HCT116 (cell line): Measurements from ENCODE around the gene ASB17.

ENCODE experiments used
- ATF3 ChIP-seq: IDR thresholded peaks from 2 replicates; pipeline ENCODE4 v1.6.1; 2012
- CEBPB ChIP-seq: IDR thresholded peaks from 2 replicates; pipeline ENCODE4 v1.6.1; 2012; ENCODE audit warnings: low read depth
- CTCF ChIP-seq, 3 experiments: fragments of 200-600 bp in 1 of 3; sonication (generic) in 1 of 3; IDR thresholded peaks in 2 of 3; conservative IDR thresholded peaks in 1 of 3; 2 replicates each; pipeline ENCODE4 v1.5.1; 2012 to 2017; ENCODE audit warnings: low read depth in 2 of 3, low read length in 2 of 3, antibody characterized with exemption in 1 of 3, borderline replicate concordance in 1 of 3, control low read depth in 1 of 3, mild to moderate bottlenecking in 1 of 3, mixed read lengths in 1 of 3, mixed run types in 1 of 3, moderate library complexity in 1 of 3; ENCODE audit not compliant: insufficient read depth in 1 of 3
- EGR1 ChIP-seq: IDR thresholded peaks from 2 replicates; pipeline ENCODE4 v1.6.1; 2012; ENCODE audit warnings: low read depth
- EZH2 ChIP-seq: fragments of 200-600 bp; sonication (generic); IDR thresholded peaks from 2 replicates; pipeline ENCODE4 v1.6.1; 2017; ENCODE audit warnings: antibody characterized with exemption, mixed run types
- FOSL1 ChIP-seq: IDR thresholded peaks from 2 replicates; pipeline ENCODE4 v1.6.1; 2012; ENCODE audit warnings: low read depth
- MAX ChIP-seq: IDR thresholded peaks from 2 replicates; pipeline ENCODE4 v1.6.1; 2012
- POLR2A ChIP-seq: IDR thresholded peaks from 2 replicates; pipeline ENCODE4 v1.7.0; 2011; ENCODE audit warnings: borderline replicate concordance; ENCODE audit not compliant: insufficient read depth, insufficient read length; ENCODE audit errors: extremely low read depth
- POLR2AphosphoS5 ChIP-seq: IDR thresholded peaks from 2 replicates; pipeline ENCODE4 v1.6.1; 2011; ENCODE audit warnings: mild to moderate bottlenecking, low read depth, low read length, moderate library complexity
- REST ChIP-seq: IDR thresholded peaks from 2 replicates; pipeline ENCODE4 v1.6.1; 2012; ENCODE audit warnings: low read depth
- SP1 ChIP-seq: IDR thresholded peaks from 2 replicates; pipeline ENCODE4 v1.6.1; 2012; ENCODE audit warnings: low read depth
- SRF ChIP-seq: IDR thresholded peaks from 2 replicates; pipeline ENCODE4 v1.6.1; 2012; ENCODE audit warnings: low read depth

- TF ChIP-seq SRF (no peak), EGR1 (no peak), POLR2A (no peak), POLR2AphosphoS5 (no peak), FOSL1 (no peak), MAX (no peak), CEBPB (no peak), CTCF (IDR thresholded peaks at IDR 0.05 in 2 of 3, conservative IDR thresholded peaks at IDR 0.05 in 1 of 3; ENCODE audit: borderline replicate concordance in 1 of 3, insufficient read depth in 1 of 3, low read depth in 2 of 3, low read length in 2 of 3) (no peak), EZH2 (no peak), SP1 (no peak), ATF3 (no peak), REST (no peak)
Measured at GRCh38 chr1:75884437-75884836, 47.8 kb downstream of the ASB17 start.
